GM12878 (cell line): ENCODE results near the gene SUPT4H1. TPM values are rescaled to one million over a fixed set of nuclear protein-coding genes. Genes with fewer than 3 reads are reported as not detected.
A peak's percentile ranks its signal among the peaks of the same experiment; 100 is the strongest.

ENCODE experiments used
- ATAC-seq: fragments of 200-7000 bp; cut with Tn5 transposase; 3 replicates; pipeline ENCODE4 v1.9.1; 2020; ENCODE audit warnings: mild to moderate bottlenecking, moderate library complexity
- BruUV-seq: library from RNA; stranded (reverse); fragments of 400-500 nt; replicated peaks from 2 replicates; lab custom pipeline; 2021; lab: Mats Ljungman, UMichigan
- CTCF ChIA-PET: fragments of 300-600 bp; sonication (Branson Sonifier 250); formaldehyde crosslinking; extraction: SDS; loops from one replicate; lab custom pipeline; 2021; ENCODE audit warnings: inconsistent platforms; lab: Yijun Ruan, JAX
- POLR2A ChIA-PET: fragments of 350-600 bp; formaldehyde crosslinking; extraction: SDS; loops from one replicate; lab custom pipeline; 2021; ENCODE audit warnings: inconsistent platforms; lab: Charles Lee
- RAD21 ChIA-PET: fragments of 300-600 bp; sonication (Branson Sonifier 250); formaldehyde crosslinking; loops from one replicate; lab custom pipeline; 2023; ENCODE audit warnings: antibody characterized with exemption; ENCODE audit not compliant: unreplicated experiment; lab: Charles Lee
- SMC1A ChIA-PET: fragments of 300-600 bp; sonication (Branson Sonifier 250); formaldehyde crosslinking; loops from one replicate; lab custom pipeline; 2023; ENCODE audit not compliant: unreplicated experiment, uncharacterized antibody; lab: Charles Lee
- DNase-seq: peaks from one replicate; pipeline ENCODE4 v3.0.0-alpha.2; 2011; ENCODE audit warnings: low read depth, low spot score
- FAIRE-seq: peaks from 3 replicates; lab custom pipeline; 2011; peaks lifted over from hg19 to GRCh38; lab: Jason Lieb, UNC
- H2AFZ ChIP-seq: 2 replicates; pipeline ENCODE4 v1.6.0; 2011; ENCODE audit warnings: low read depth, low read length, control low read depth; ENCODE audit not compliant: control insufficient read depth
- H3K27ac ChIP-seq: 2 replicates; pipeline ENCODE4 v1.5.1; 2011; ENCODE audit warnings: control low read depth; ENCODE audit not compliant: control insufficient read depth, insufficient read depth
- H3K27me3 ChIP-seq, 2 experiments: replicated peaks in 1 of 2; 2 replicates each; pipeline versions ENCODE4 v1.6.0 to v1.6.1; 2011; ENCODE audit warnings: low read length in 1 of 2; ENCODE audit not compliant: control insufficient read depth in 2 of 2, insufficient read depth in 2 of 2
- H3K36me3 ChIP-seq, 2 experiments: 2 replicates each; pipeline ENCODE4 v1.5.1; 2011; ENCODE audit warnings: low read length in 1 of 2; ENCODE audit not compliant: control insufficient read depth in 2 of 2, insufficient read depth in 2 of 2
- H3K4me1 ChIP-seq: 2 replicates; pipeline ENCODE4 v1.6.1; 2011; ENCODE audit warnings: mild to moderate bottlenecking, low read length, moderate library complexity, mixed read lengths; ENCODE audit not compliant: control insufficient read depth, insufficient read depth
- H3K4me2 ChIP-seq: 2 replicates; pipeline ENCODE4 v1.6.0; 2011; ENCODE audit warnings: control low read depth; ENCODE audit not compliant: control insufficient read depth, insufficient read depth
- H3K4me3 ChIP-seq: fragments of 200-600 bp; sonication (generic); 2 replicates; pipeline ENCODE4 v1.5.1; 2016
- H3K79me2 ChIP-seq: 2 replicates; pipeline ENCODE4 v1.6.0; 2011; ENCODE audit warnings: low read length; ENCODE audit not compliant: control insufficient read depth, insufficient read depth
- H3K9ac ChIP-seq: 2 replicates; pipeline ENCODE4 v1.8.0; 2011; ENCODE audit warnings: low read length, control low read depth, mixed read lengths; ENCODE audit not compliant: control insufficient read depth, insufficient read depth
- H3K9me3 ChIP-seq: replicated peaks from 3 replicates; pipeline ENCODE4 v1.5.1; 2011; ENCODE audit warnings: mild to moderate bottlenecking, low read length; ENCODE audit not compliant: control insufficient read depth, insufficient read depth
- H4K20me1 ChIP-seq: 2 replicates; pipeline ENCODE4 v1.6.0; 2011; ENCODE audit not compliant: control insufficient read depth, insufficient read depth
- EGR1 ChIP-seq, 2 experiments: IDR thresholded peaks; 1 replicate in 1 of 2; 2 replicates in 1 of 2; pipeline ENCODE4 v1.6.1; 2011 to 2012; ENCODE audit warnings: low read depth in 2 of 2, low read length in 2 of 2, borderline replicate concordance in 1 of 2, mild to moderate bottlenecking in 1 of 2, moderate library complexity in 1 of 2
- ELK1 ChIP-seq: IDR thresholded peaks from 2 replicates; pipeline ENCODE4 v1.6.1; 2012; ENCODE audit warnings: low read depth, low read length, improper control_type of control experiment
- IRF5 ChIP-seq: fragments of 450-650 bp; IDR thresholded peaks from 2 replicates; pipeline ENCODE4 v1.6.1; 2017; ENCODE audit warnings: borderline replicate concordance
- KLF5 ChIP-seq: fragments of 450-650 bp; IDR thresholded peaks from 2 replicates; pipeline ENCODE4 v1.6.1; 2014; ENCODE audit warnings: mild to moderate bottlenecking; ENCODE audit not compliant: partially characterized antibody
- NRF1 ChIP-seq: conservative IDR thresholded peaks from 2 replicates; pipeline ENCODE4 v1.6.1; 2011; ENCODE audit warnings: mild to moderate bottlenecking, low read depth, low read length, improper control_type of control experiment
- RAD21 ChIP-seq: IDR thresholded peaks from 2 replicates; pipeline ENCODE4 v1.6.1; 2011; ENCODE audit warnings: mild to moderate bottlenecking, low read depth, low read length, moderate library complexity; ENCODE audit not compliant: insufficient read depth
- SKIL ChIP-seq: fragments of 450-650 bp; IDR thresholded peaks from 2 replicates; pipeline ENCODE4 v1.6.1; 2017; ENCODE audit warnings: mild to moderate bottlenecking, low read depth, inconsistent platforms; ENCODE audit not compliant: poor library complexity, severe bottlenecking
- TAF1 ChIP-seq: IDR thresholded peaks from 2 replicates; pipeline ENCODE4 v1.6.1; 2011; ENCODE audit warnings: mild to moderate bottlenecking, low read depth, low read length, borderline replicate concordance
- WGBS: methylation state at CpG from one replicate; pipeline ENCODE4 v1.1.6; 2016; ENCODE audit warnings: low lambda C conversion rate; ENCODE audit not compliant: insufficient replicate concordance, insufficient coverage; ENCODE audit errors: missing lambda C conversion rate; 5-methylcytosine and 5-hydroxymethylcytosine counted together
- in situ Hi-C: fragments of 300-500 bp; cut with MboI; formaldehyde crosslinking; loops from 9 replicates; pipeline ENCODE4 v1.14.3; 2018; ENCODE audit warnings: mixed read lengths
- intact Hi-C: fragments of 100-400 bp; cut with micrococcal nuclease; formaldehyde crosslinking; loops from one replicate; pipeline ENCODE4 v1.14.2; 2022; ENCODE audit not compliant: unreplicated experiment
- polyA plus RNA-seq, 11 experiments: library from polyadenylated mRNA; depleted of rRNA in 4 of 11; unstranded in 6 of 11; stranded (reverse) in 5 of 11; fragments of >200 nt; fragmentation: Nextera tagmentation in 4 of 11; fragmentation: Illumina TruSeq in 1 of 11; extraction: Ambion mirVana in 4 of 11; extraction: Trizol in 1 of 11; gene quantifications; 1 replicate in 1 of 11; 2 replicates in 10 of 11; pipeline versions ENCODE4 v1.2.1 to v1.2.3, GENCODE V29; 2011 to 2016; ENCODE audit warnings: inconsistent platforms in 2 of 11, missing spikeins in 2 of 11, low read depth in 1 of 11
- total RNA-seq, 4 experiments: library from RNA; depleted of rRNA in 3 of 4; stranded (reverse); fragments of >200 nt in 3 of 4; fragmentation: Illumina TruSeq in 1 of 4; extraction: Trizol in 1 of 4; gene quantifications; 2 replicates each; pipeline versions ENCODE4 v1.2.1 to v1.2.3, GENCODE V29; 2013 to 2021

Gene SUPT4H1
- total and polyA plus RNA-seq, 10 of the 15 experiments (the other 5 are each of a cell fraction or from before 2014, with no cell fraction given): 83.8 to 293 (median 128) TPM

GRCh38 chr17:58318065-58318481 is 33.9 kb downstream of the SUPT4H1 start:
- no peak overlapping the region for H3K4me2 ChIP-seq

More at GRCh38 chr17:58318065-58318481, 33.9 kb downstream of the SUPT4H1 start:
- peak overlapping the region; percentile 43; the same call in 1 of the 2 replicates for H3K9ac ChIP-seq
- peak overlapping the region; percentile 50 for H3K27ac ChIP-seq
- POLR2A ChIA-PET: interaction anchor here (0.7 to 1.6 kb wide), 11 partner anchors 8 to 178 kb away, joined by 3 to 17 read pairs (median 4); partner anchors contain the start of genes RNF43 and TSPOAP1
- no peak for TF ChIP-seq NRF1
- no peak for TF ChIP-seq KLF5
- TF ChIP-seq RAD21: no peak
- TF ChIP-seq TAF1: no peak
- TF ChIP-seq SKIL: no peak
- TF ChIP-seq ELK1: no peak
- TF ChIP-seq EGR1 (IDR thresholded peaks at IDR 0.05; ENCODE audit: borderline replicate concordance in 1 of 2, low read depth in 2 of 2, low read length in 2 of 2): no peak
- TF ChIP-seq IRF5: no peak
- BruUV-seq: no TSS peak
- SMC1A ChIA-PET: interaction anchor here (0.6 to 12.9 kb wide), 39 partner anchors 8 to 197 kb away, joined by 3 to 249 read pairs (median 6); partner anchors contain the start of genes RNF43, SUPT4H1 and TSPOAP1
- H3K4me1 ChIP-seq: peaks cover 7% of the 10 kb centered on the region
- in situ Hi-C loops (loop anchor here (5.0 kb wide), 1 partner anchor 129 kb away; no protein-coding TSS in a partner anchor), intact Hi-C loops (no loop called here)
- CTCF ChIA-PET: interaction anchor here (0.7 to 6.5 kb wide), 48 partner anchors 9 to 201 kb away, joined by 3 to 163 read pairs (median 6); partner anchors contain the start of genes MTMR4, RNF43, SUPT4H1 and TSPOAP1
- DNase-seq (no peak), FAIRE-seq (no peak), ATAC-seq (no peak; the same call in 2 of the 3 replicates)
- no peak overlapping the region for H3K4me3 ChIP-seq
- peaks cover 0 to 2% of the 10 kb centered on the region in 2 experiments; a peak in 1 of 4 replicates for H3K36me3 ChIP-seq
- RAD21 ChIA-PET: interaction anchor here (0.7 to 10.9 kb wide), 39 partner anchors 8 to 686 kb away, joined by 3 to 227 read pairs (median 4); partner anchors contain the start of genes MTMR4, RNF43, SUPT4H1 and TSPOAP1
- H3K9me3 ChIP-seq: no peaks in the 10 kb centered on the region
- no peaks in the 10 kb centered on the region for H3K79me2 ChIP-seq
- H4K20me1 ChIP-seq: no peaks in the 10 kb centered on the region
- H3K27me3 ChIP-seq: no peaks in the 10 kb centered on the region
- no peak overlapping the region for H2AFZ ChIP-seq
- 82% methylated on average over 9 of the region's 9 CpGs for WGBS
